H9 (cell line): Measurements from ENCODE around the gene XG. TPM values are rescaled to one million over a fixed set of nuclear protein-coding genes. Genes with fewer than 3 reads are reported as not detected.

ENCODE experiments used
- DNase-seq: peaks from one replicate; pipeline ENCODE4 v3.0.0-alpha.2; 2017
- H2AFZ ChIP-seq: one replicate; pipeline ENCODE4 v1.6.1; 2013; ENCODE audit warnings: mild to moderate bottlenecking, low read length, control low read depth, moderate library complexity
- H2AK5ac ChIP-seq: 2 replicates; pipeline ENCODE4 v1.6.1; 2013; ENCODE audit warnings: low read length, control low read depth, mixed read lengths; ENCODE audit not compliant: insufficient read length
- H2BK120ac ChIP-seq: one replicate; pipeline ENCODE4 v1.6.1; 2013; ENCODE audit warnings: low read depth, mild to moderate bottlenecking, low read length, control low read depth, inconsistent platforms; ENCODE audit not compliant: poor library complexity, severe bottlenecking
- H2BK12ac ChIP-seq: 2 replicates; pipeline ENCODE4 v1.6.1; 2013; ENCODE audit warnings: low read length, control low read depth, mixed read lengths, low read depth; ENCODE audit not compliant: insufficient read length
- H2BK15ac ChIP-seq: 2 replicates; pipeline ENCODE4 v1.6.1; 2013; ENCODE audit warnings: low read depth, low read length, control low read depth
- H2BK20ac ChIP-seq: one replicate; pipeline ENCODE4 v1.6.1; 2013; ENCODE audit warnings: low read depth, mild to moderate bottlenecking, low read length, control low read depth, inconsistent platforms; ENCODE audit not compliant: poor library complexity, severe bottlenecking
- H2BK5ac ChIP-seq: 2 replicates; pipeline ENCODE4 v1.6.1; 2013; ENCODE audit warnings: low read length, control low read depth, mixed read lengths; ENCODE audit not compliant: insufficient read length
- H3K14ac ChIP-seq: 2 replicates; pipeline ENCODE4 v1.6.1; 2013; ENCODE audit warnings: low read length, control low read depth; ENCODE audit not compliant: insufficient read depth
- H3K18ac ChIP-seq: 2 replicates; pipeline ENCODE4 v1.6.1; 2013; ENCODE audit warnings: low read depth, mild to moderate bottlenecking, mixed read lengths, low read length, control low read depth; ENCODE audit not compliant: insufficient read length
- H3K23ac ChIP-seq: 2 replicates; pipeline ENCODE4 v1.6.1; 2013; ENCODE audit warnings: low read length, control low read depth, mixed read lengths, low read depth; ENCODE audit not compliant: insufficient read length
- H3K23me2 ChIP-seq: 2 replicates; pipeline ENCODE4 v1.6.1; 2013; ENCODE audit warnings: low read depth, mild to moderate bottlenecking, mixed read lengths, low read length, control low read depth; ENCODE audit not compliant: insufficient read length, poor library complexity, severe bottlenecking
- H3K27ac ChIP-seq: 2 replicates; pipeline ENCODE4 v1.5.1; 2013; ENCODE audit warnings: low read length, control low read depth, mixed read lengths, low read depth; ENCODE audit not compliant: insufficient read length
- H3K27me3 ChIP-seq: 2 replicates; pipeline ENCODE4 v1.6.1; 2013; ENCODE audit warnings: low read length, control low read depth, inconsistent platforms; ENCODE audit not compliant: insufficient read depth
- H3K4ac ChIP-seq: 2 replicates; pipeline ENCODE4 v1.6.1; 2013; ENCODE audit warnings: low read depth, mild to moderate bottlenecking, control low read depth, inconsistent platforms, low read length, moderate library complexity
- H3K4me1 ChIP-seq: 2 replicates; pipeline ENCODE4 v1.6.1; 2013; ENCODE audit warnings: low read length, control low read depth, inconsistent platforms; ENCODE audit not compliant: insufficient read depth
- H3K4me2 ChIP-seq: 2 replicates; pipeline ENCODE4 v1.6.1; 2013; ENCODE audit warnings: low read length, control low read depth, mixed read lengths; ENCODE audit not compliant: insufficient read length, insufficient read depth
- H3K56ac ChIP-seq: 2 replicates; pipeline ENCODE4 v1.6.1; 2013; ENCODE audit warnings: low read depth, mild to moderate bottlenecking, mixed read lengths, low read length, control low read depth; ENCODE audit not compliant: insufficient read length
- H3K79me1 ChIP-seq: 2 replicates; pipeline ENCODE4 v1.6.1; 2013; ENCODE audit warnings: low read depth, mild to moderate bottlenecking, moderate library complexity, low read length, control low read depth, inconsistent platforms; ENCODE audit not compliant: insufficient read depth, poor library complexity, severe bottlenecking
- H3K79me2 ChIP-seq: 2 replicates; pipeline ENCODE4 v1.6.1; 2013; ENCODE audit warnings: low read length, control low read depth, inconsistent platforms; ENCODE audit not compliant: insufficient read depth
- H3K9ac ChIP-seq: 2 replicates; pipeline ENCODE4 v1.6.1; 2013; ENCODE audit warnings: low read length, control low read depth, mixed read lengths; ENCODE audit not compliant: insufficient read length; ENCODE audit errors: extremely low read depth
- H3K9me3 ChIP-seq: one replicate; pipeline ENCODE4 v1.6.1; 2013; ENCODE audit warnings: low read depth, low read length, inconsistent platforms; ENCODE audit not compliant: control insufficient read depth
- H3T11ph ChIP-seq: one replicate; pipeline ENCODE4 v1.6.1; 2013; ENCODE audit warnings: mild to moderate bottlenecking, low read length, control low read depth, inconsistent platforms
- H4K20me1 ChIP-seq: one replicate; pipeline ENCODE4 v1.6.1; 2013; ENCODE audit not compliant: control insufficient read depth, insufficient read length, insufficient read depth
- H4K5ac ChIP-seq: 2 replicates; pipeline ENCODE4 v1.6.1; 2013; ENCODE audit warnings: low read depth, mild to moderate bottlenecking, mixed read lengths, low read length, control low read depth; ENCODE audit not compliant: insufficient read length
- H4K8ac ChIP-seq: replicated peaks from 2 replicates; pipeline ENCODE4 v1.6.1; 2013; ENCODE audit warnings: low read length, control low read depth, mixed read lengths, low read depth; ENCODE audit not compliant: insufficient read length
- H4K91ac ChIP-seq: 2 replicates; pipeline ENCODE4 v1.6.1; 2013; ENCODE audit warnings: low read depth, mild to moderate bottlenecking, moderate library complexity, mixed read lengths, low read length, control low read depth; ENCODE audit not compliant: insufficient read length
- H3K27ac Mint-ChIP-seq, 3 experiments: 2 replicates in 2 of 3; 3 replicates in 1 of 3; pipeline ENCODE4 v1.8.0; 2020 to 2021; ENCODE audit warnings: mixed read lengths in 3 of 3, mild to moderate bottlenecking in 1 of 3, moderate library complexity in 1 of 3
- H3K27me3 Mint-ChIP-seq: 2 replicates; pipeline ENCODE4 v1.8.0; 2021; ENCODE audit warnings: low read depth, mild to moderate bottlenecking, moderate library complexity, mixed read lengths
- H3K36me3 Mint-ChIP-seq, 3 experiments: 2 replicates in 2 of 3; 3 replicates in 1 of 3; pipeline ENCODE4 v1.8.0; 2020 to 2021; ENCODE audit warnings: low read depth in 3 of 3, mixed read lengths in 3 of 3; ENCODE audit not compliant: insufficient read depth in 1 of 3
- H3K4me1 Mint-ChIP-seq, 2 experiments: 2 replicates each; pipeline ENCODE4 v1.8.0; 2020; ENCODE audit warnings: mixed read lengths in 2 of 2
- H3K4me3 Mint-ChIP-seq, 2 experiments: 2 replicates in 1 of 2; 3 replicates in 1 of 2; pipeline ENCODE4 v1.8.0; 2020 to 2021; ENCODE audit warnings: mild to moderate bottlenecking in 2 of 2, mixed read lengths in 2 of 2, moderate library complexity in 1 of 2
- H3K9me3 Mint-ChIP-seq, 2 experiments: 2 replicates in 1 of 2; 3 replicates in 1 of 2; pipeline ENCODE4 v1.8.0; 2020; ENCODE audit warnings: mild to moderate bottlenecking in 2 of 2, mixed read lengths in 2 of 2, moderate library complexity in 1 of 2
- WGBS: extraction: QIAGEN DNeasy Blood & Tissue Kit; methylation state at CpG from one replicate; pipeline ENCODE4 v1.1.7; 2013; ENCODE audit warnings: missing lambda C conversion rate, low lambda C conversion rate, mixed read lengths; ENCODE audit not compliant: insufficient read length; ENCODE audit errors: extremely low coverage; 5-methylcytosine and 5-hydroxymethylcytosine counted together
- total RNA-seq: library from RNA; stranded (reverse); gene quantifications from 2 replicates; pipeline ENCODE4 v1.2.1, GENCODE V29; 2021
- TF ChIP-seq, protein P1 (sequence below): fragments of 200-600 bp; sonication (generic); conservative IDR thresholded peaks from 3 replicates; pipeline ENCODE4 v1.8.0; 2021; ENCODE audit warnings: antibody characterized with exemption, mild to moderate bottlenecking

Gene XG
- total RNA-seq, 1 experiment from 2014 or later: 1.1 TPM

DNA sequence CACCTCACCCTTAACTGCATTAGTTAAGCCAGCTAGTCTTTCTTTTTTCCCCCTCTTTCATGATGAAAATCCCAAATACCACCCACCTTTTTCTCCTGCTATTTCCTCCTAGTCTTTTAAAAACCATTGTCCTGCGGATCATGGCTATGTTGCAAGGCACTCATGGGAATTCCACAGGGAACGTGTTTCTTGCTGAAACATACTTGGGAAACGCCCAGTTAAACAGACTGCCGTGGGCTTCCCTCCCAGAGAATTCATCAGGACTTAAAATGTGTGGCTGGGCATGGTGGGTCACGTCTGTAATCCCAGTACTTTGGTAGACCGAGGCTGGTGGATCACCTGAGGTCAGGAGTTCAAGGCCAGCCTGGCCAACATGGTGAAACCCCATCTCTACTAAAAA is 32.2 kb downstream of the XG start:
- Histone ChIP-seq H4K20me1 (no peaks in the 10 kb centered on the region), H3K27ac (no peak overlapping the region), H4K5ac (no peak overlapping the region), H3K18ac (peak overlapping the region; percentile 33), H3K9me3 (no peaks in the 10 kb centered on the region), H2BK5ac (no peak overlapping the region), H3K4ac (no peak overlapping the region), H2BK120ac (no peak overlapping the region), H4K91ac (no peak overlapping the region), H4K8ac (no peak overlapping the region), H3K9ac (no peak overlapping the region), H3K23me2 (no peaks in the 10 kb centered on the region), H3K56ac (no peak overlapping the region), H2BK15ac (no peak overlapping the region; the same call in 1 of the 2 replicates), H3K27me3 (no peaks in the 10 kb centered on the region), H3K79me1 (no peaks in the 10 kb centered on the region), H3K79me2 (no peaks in the 10 kb centered on the region), H3T11ph (no peak overlapping the region), H2BK12ac (peak overlapping the region; percentile 54), H2AFZ (no peak overlapping the region), H2BK20ac (no peak overlapping the region), H3K4me1 (peaks cover 4% of the 10 kb centered on the region; the same call in 1 of the 2 replicates), H3K14ac (no peak overlapping the region; the same call in 1 of the 2 replicates), H3K23ac (no peak overlapping the region), H2AK5ac (no peak overlapping the region), H3K4me2 (no peak overlapping the region)
- TF ChIP-seq, protein P1, sequence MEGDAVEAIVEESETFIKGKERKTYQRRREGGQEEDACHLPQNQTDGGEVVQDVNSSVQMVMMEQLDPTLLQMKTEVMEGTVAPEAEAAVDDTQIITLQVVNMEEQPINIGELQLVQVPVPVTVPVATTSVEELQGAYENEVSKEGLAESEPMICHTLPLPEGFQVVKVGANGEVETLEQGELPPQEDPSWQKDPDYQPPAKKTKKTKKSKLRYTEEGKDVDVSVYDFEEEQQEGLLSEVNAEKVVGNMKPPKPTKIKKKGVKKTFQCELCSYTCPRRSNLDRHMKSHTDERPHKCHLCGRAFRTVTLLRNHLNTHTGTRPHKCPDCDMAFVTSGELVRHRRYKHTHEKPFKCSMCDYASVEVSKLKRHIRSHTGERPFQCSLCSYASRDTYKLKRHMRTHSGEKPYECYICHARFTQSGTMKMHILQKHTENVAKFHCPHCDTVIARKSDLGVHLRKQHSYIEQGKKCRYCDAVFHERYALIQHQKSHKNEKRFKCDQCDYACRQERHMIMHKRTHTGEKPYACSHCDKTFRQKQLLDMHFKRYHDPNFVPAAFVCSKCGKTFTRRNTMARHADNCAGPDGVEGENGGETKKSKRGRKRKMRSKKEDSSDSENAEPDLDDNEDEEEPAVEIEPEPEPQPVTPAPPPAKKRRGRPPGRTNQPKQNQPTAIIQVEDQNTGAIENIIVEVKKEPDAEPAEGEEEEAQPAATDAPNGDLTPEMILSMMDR: no peak
- no peak overlapping the region for H3K4me3 Mint-ChIP-seq
- no CpG with 5 or more reads among the region's 6 CpGs for WGBS
- H3K27me3 Mint-ChIP-seq: no peaks in the 10 kb centered on the region; the same call in 1 of the 2 replicates
- peak overlapping the region; percentile 33 to 53 (median 40); a peak in 3 of 7 replicates for H3K27ac Mint-ChIP-seq
- DNase-seq: no peak
- H3K36me3 Mint-ChIP-seq: peaks cover 0 to 2% (median 0%) of the 10 kb centered on the region in 3 experiments; a peak in 1 of 7 replicates
- no peaks in the 10 kb centered on the region; a peak in 1 of 5 replicates for H3K9me3 Mint-ChIP-seq
- H3K4me1 Mint-ChIP-seq: peaks cover 52 to 56% of the 10 kb centered on the region in 2 experiments
